Endothelial cell (in vitro differentiated cells): Measurements from ENCODE around the gene SYNPO2. TPM values are rescaled to one million over a fixed set of nuclear protein-coding genes. Genes with fewer than 3 reads are reported as not detected.
A peak's percentile ranks its signal among the peaks of the same experiment; 100 is the strongest.

ENCODE experiments used
- DNase-seq: peaks from one replicate; pipeline ENCODE4 v3.0.0; 2021; ENCODE audit warnings: low spot score
- H3K27ac Mint-ChIP-seq: one replicate; pipeline ENCODE4 v1.8.0; 2021; ENCODE audit warnings: mixed read lengths, inconsistent platforms; ENCODE audit not compliant: unreplicated experiment
- H3K27me3 Mint-ChIP-seq: one replicate; pipeline ENCODE4 v1.8.0; 2021; ENCODE audit warnings: mild to moderate bottlenecking, moderate library complexity, mixed read lengths, inconsistent platforms; ENCODE audit not compliant: unreplicated experiment
- H3K36me3 Mint-ChIP-seq: one replicate; pipeline ENCODE4 v1.8.0; 2021; ENCODE audit warnings: mild to moderate bottlenecking, low read depth, mixed read lengths, inconsistent platforms; ENCODE audit not compliant: unreplicated experiment
- H3K4me1 Mint-ChIP-seq: one replicate; pipeline ENCODE4 v1.8.0; 2021; ENCODE audit warnings: mild to moderate bottlenecking, mixed read lengths, inconsistent platforms; ENCODE audit not compliant: unreplicated experiment
- H3K4me3 Mint-ChIP-seq: one replicate; pipeline ENCODE4 v1.8.0; 2021; ENCODE audit warnings: mild to moderate bottlenecking, mixed read lengths, inconsistent platforms; ENCODE audit not compliant: unreplicated experiment
- H3K9me3 Mint-ChIP-seq: one replicate; pipeline ENCODE4 v1.8.0; 2021; ENCODE audit warnings: mixed read lengths, inconsistent platforms; ENCODE audit not compliant: unreplicated experiment
- total RNA-seq: library from RNA; stranded (reverse); fragmentation: NEBNext Ultra II Directional; extraction: Animal tissue kit (Norgen Biotek cat#: 25700); gene quantifications from one replicate; pipeline ENCODE4 v1.2.1, GENCODE V29; 2021; ENCODE audit not compliant: unreplicated experiment
- TF ChIP-seq, protein P1 (sequence below): fragments of 200-600 bp; sonication (generic); IDR thresholded peaks from one replicate; pipeline ENCODE4 v1.5.0; 2021; ENCODE audit warnings: antibody characterized with exemption; ENCODE audit not compliant: unreplicated experiment

Gene SYNPO2
- total RNA-seq, 1 donor from 2014 or later: 1.1 TPM

- Mint-ChIP-seq H3K36me3 (no peaks in the 10 kb centered on the region), H3K4me1 (peaks cover 27% of the 10 kb centered on the region), H3K9me3 (no peaks in the 10 kb centered on the region), H3K27me3 (no peaks in the 10 kb centered on the region), H3K4me3 (no peak overlapping the region), H3K27ac (no peak overlapping the region)
- TF ChIP-seq, protein P1, sequence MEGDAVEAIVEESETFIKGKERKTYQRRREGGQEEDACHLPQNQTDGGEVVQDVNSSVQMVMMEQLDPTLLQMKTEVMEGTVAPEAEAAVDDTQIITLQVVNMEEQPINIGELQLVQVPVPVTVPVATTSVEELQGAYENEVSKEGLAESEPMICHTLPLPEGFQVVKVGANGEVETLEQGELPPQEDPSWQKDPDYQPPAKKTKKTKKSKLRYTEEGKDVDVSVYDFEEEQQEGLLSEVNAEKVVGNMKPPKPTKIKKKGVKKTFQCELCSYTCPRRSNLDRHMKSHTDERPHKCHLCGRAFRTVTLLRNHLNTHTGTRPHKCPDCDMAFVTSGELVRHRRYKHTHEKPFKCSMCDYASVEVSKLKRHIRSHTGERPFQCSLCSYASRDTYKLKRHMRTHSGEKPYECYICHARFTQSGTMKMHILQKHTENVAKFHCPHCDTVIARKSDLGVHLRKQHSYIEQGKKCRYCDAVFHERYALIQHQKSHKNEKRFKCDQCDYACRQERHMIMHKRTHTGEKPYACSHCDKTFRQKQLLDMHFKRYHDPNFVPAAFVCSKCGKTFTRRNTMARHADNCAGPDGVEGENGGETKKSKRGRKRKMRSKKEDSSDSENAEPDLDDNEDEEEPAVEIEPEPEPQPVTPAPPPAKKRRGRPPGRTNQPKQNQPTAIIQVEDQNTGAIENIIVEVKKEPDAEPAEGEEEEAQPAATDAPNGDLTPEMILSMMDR: no peak
- no peak for DNase-seq
Observed at GRCh38 chr4:118846979-118847378, 41.7 kb upstream of the SYNPO2 start.

DNA sequence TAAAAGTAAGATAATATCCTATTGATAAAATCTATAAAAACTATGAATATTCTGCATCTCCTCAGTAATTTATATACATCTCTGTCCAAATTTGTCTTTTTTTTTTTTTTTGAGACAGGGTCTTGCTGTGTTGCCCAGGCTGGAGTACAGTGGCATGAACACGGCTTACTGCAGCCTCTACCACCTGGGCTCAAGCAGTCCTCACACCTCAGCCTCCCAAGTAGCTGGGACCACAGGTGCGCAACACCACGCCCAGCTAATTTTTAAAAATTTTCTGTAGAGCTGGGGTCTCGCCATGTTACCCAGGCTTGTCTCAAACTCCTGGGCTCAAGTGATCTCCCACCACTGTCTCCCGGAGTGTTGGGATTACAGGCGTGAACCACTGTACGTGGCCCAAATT lies 40.4 kb upstream of the SYNPO2 start:
- no peak overlapping the region for H3K4me3 Mint-ChIP-seq
- no peaks in the 10 kb centered on the region for H3K27me3 Mint-ChIP-seq
- no peak for DNase-seq
- H3K4me1 Mint-ChIP-seq: peaks cover 33% of the 10 kb centered on the region
- H3K36me3 Mint-ChIP-seq: no peaks in the 10 kb centered on the region
- TF ChIP-seq, protein P1: no peak
- no peak overlapping the region for H3K27ac Mint-ChIP-seq
- no peaks in the 10 kb centered on the region for H3K9me3 Mint-ChIP-seq

DNA sequence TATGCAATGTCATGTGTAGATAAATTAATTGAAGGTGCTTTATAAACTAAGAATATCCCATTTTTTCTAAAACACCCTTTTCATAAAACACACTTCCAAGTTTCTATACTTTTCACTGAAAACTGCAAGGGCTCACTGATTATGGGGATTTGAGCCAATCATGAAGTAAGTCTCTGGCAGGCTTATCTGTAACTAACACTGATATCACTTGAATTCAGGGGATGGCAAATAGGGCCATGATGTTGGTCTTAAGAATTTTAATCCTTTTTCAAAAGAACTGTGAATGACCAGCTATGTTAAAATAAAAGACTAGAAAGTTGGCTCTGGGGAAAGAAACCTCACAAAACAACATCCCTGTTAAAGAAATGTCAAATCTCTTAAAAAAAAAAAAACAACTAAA lies 39.8 kb upstream of the SYNPO2 start:
- TF ChIP-seq, protein P1: no peak
- H3K27ac Mint-ChIP-seq: no peak overlapping the region
- H3K36me3 Mint-ChIP-seq: no peaks in the 10 kb centered on the region
- H3K9me3 Mint-ChIP-seq: no peaks in the 10 kb centered on the region
- H3K27me3 Mint-ChIP-seq: no peaks in the 10 kb centered on the region
- H3K4me3 Mint-ChIP-seq: no peak overlapping the region
- H3K4me1 Mint-ChIP-seq: peaks cover 34% of the 10 kb centered on the region
- no peak for DNase-seq

- Mint-ChIP-seq H3K4me1 (peaks cover 34% of the 10 kb centered on the region), H3K27ac (peak overlapping the region; percentile 98), H3K27me3 (no peaks in the 10 kb centered on the region), H3K4me3 (peak overlapping the region; percentile 94), H3K36me3 (no peaks in the 10 kb centered on the region), H3K9me3 (no peaks in the 10 kb centered on the region)
- TF ChIP-seq, protein P1: no peak
- no peak for DNase-seq
Observed at GRCh38 chr4:118849867-118850487, 38.7 kb upstream of the SYNPO2 start.

GRCh38 chr4:118850488-118851173 lies 38.0 kb upstream of the SYNPO2 start:
- Mint-ChIP-seq H3K4me1 (peaks cover 34% of the 10 kb centered on the region), H3K36me3 (no peaks in the 10 kb centered on the region), H3K4me3 (peak overlapping the region; percentile 94), H3K27me3 (no peaks in the 10 kb centered on the region), H3K27ac (peak overlapping the region; percentile 98), H3K9me3 (no peaks in the 10 kb centered on the region)
- DNase-seq: no peak
- TF ChIP-seq, protein P1: no peak
